ENCODE data around the gene PURA.

Gene PURA

DNA sequence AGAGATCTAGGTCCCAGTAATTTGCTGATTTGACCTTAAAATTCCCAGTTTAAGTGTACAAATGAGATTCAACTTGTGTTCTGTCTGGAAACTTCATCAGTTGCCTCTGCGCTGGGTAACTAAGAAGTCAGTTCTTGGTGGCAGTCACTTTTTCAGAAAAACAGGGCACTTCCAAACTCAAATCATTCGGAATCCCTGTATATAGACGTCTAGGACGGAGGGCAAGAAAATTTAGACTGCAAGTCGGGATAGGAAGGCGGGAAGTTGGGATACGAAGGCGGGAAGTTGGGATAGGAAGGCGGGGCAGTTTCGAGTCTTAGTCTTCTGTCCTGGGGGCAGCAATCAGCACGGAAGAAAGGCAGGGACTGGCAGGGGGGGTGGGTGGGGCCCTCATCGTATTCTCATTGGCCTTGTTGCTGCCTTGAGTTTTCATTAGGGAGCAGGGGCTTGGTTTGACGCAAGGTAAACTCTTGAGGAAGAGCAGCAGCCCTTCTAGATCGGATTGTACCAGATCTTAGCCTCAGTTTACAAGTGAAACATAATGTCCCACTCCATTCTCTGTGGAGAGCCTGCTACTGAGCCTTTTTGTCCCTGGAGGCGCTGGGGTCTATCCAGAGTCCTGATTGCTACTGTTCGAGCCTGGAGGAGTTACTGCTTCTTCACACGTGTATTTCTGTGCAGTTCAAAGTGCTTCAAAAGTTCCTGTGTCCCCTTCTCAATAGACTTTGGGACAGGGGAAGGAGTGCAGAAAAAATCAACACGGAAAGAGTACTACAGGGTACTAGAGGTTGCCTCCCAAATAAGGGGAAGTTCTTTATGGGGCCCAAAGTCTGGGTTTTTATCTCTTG, 2.7 kb upstream of the PURA start:
- ChIA-PET CTCF (interaction anchor here (0.6 to 8.1 kb wide), 5 partner anchors 12 to 145 kb away, joined by 3 to 68 read pairs (median 6); no protein-coding TSS in a partner anchor), POLR2A (no interaction called here)
- no peaks in the 10 kb centered on the region for H3K9me3 ChIP-seq (ENCODE audit: control insufficient read depth, insufficient read depth, low read depth, low read length)
- peaks cover 19% of the 10 kb centered on the region for H3K4me1 ChIP-seq (ENCODE audit: control insufficient read depth, insufficient read depth, low read length)
- H3K4me3 ChIP-seq (ENCODE audit: low read depth, low read length) = peak overlapping the region; percentile 9; the same call in 1 of the 2 replicates
- peak overlapping the region; percentile 56 for H3K27ac ChIP-seq (ENCODE audit: extremely low read depth, low read depth, low read length)
- peaks cover 0 to 5% of the 10 kb centered on the region in 2 experiments; a peak in 2 of 3 replicates for H3K36me3 ChIP-seq (ENCODE audit: control insufficient read depth in 2 of 2, insufficient read depth in 1 of 2, low read length in 2 of 2)
- TF ChIP-seq ZNF48 (tag by site-specific recombination; IDR thresholded peaks at IDR 0.05) (no peak), GLIS1 (tag by site-specific recombination; IDR thresholded peaks at IDR 0.05) (peak; percentile 52), ZNF600 (tag by site-specific recombination; IDR thresholded peaks at IDR 0.05) (0 out of 2 replicates have a peak, but pooled peaks have one; percentile 52), ZNF112 (tag by site-specific recombination; IDR thresholded peaks at IDR 0.05) (no peak), GLI2 (tag by site-specific recombination; IDR thresholded peaks at IDR 0.05; ENCODE audit: borderline replicate concordance, low read depth) (no peak), ZNF302 (tag by site-specific recombination; IDR thresholded peaks at IDR 0.05; ENCODE audit: low read depth) (no peak), MZF1 (tag by site-specific recombination; IDR thresholded peaks at IDR 0.05; ENCODE audit: borderline replicate concordance) (no peak), MYNN (tag by site-specific recombination; IDR thresholded peaks at IDR 0.05; ENCODE audit: borderline replicate concordance) (no peak), ZNF501 (tag by site-specific recombination; IDR thresholded peaks at IDR 0.05) (no peak), ZNF391 (tag by site-specific recombination; IDR thresholded peaks at IDR 0.05; ENCODE audit: borderline replicate concordance, low read depth) (no peak), ZFP37 (tag by site-specific recombination; IDR thresholded peaks at IDR 0.05) (no peak), PRDM1 (tag by site-specific recombination; IDR thresholded peaks at IDR 0.05) (no peak), KLF1 (tag by site-specific recombination; IDR thresholded peaks at IDR 0.05) (no peak), ZNF791 (tag by site-specific recombination; IDR thresholded peaks at IDR 0.05) (no peak), ZNF777 (tag by site-specific recombination; IDR thresholded peaks at IDR 0.05; ENCODE audit: borderline replicate concordance) (no peak), ZNF324 (tag by site-specific recombination; IDR thresholded peaks at IDR 0.05) (no peak), ZNF248 (tag by site-specific recombination; IDR thresholded peaks at IDR 0.05) (no peak), ZNF768 (tag by site-specific recombination; IDR thresholded peaks at IDR 0.05) (no peak), HOXA7 (CRISPR knock-in tag; IDR thresholded peaks at IDR 0.05; ENCODE audit: borderline replicate concordance) (no peak), KLF7 (tag by site-specific recombination; IDR thresholded peaks at IDR 0.05; ENCODE audit: borderline replicate concordance) (no peak), ZNF23 (tag by site-specific recombination; IDR thresholded peaks at IDR 0.05; ENCODE audit: borderline replicate concordance) (no peak), ZBTB7A (tag by site-specific recombination; IDR thresholded peaks at IDR 0.05; ENCODE audit: low read depth) (no peak), ZNF585B (tag by site-specific recombination; IDR thresholded peaks at IDR 0.05) (no peak), ZNF133 (tag by site-specific recombination; IDR thresholded peaks at IDR 0.05) (no peak), ZNF311 (tag by site-specific recombination; IDR thresholded peaks at IDR 0.05; ENCODE audit: borderline replicate concordance) (no peak), ZSCAN23 (tag by site-specific recombination; IDR thresholded peaks at IDR 0.05) (no peak)
- TF ChIP-seq, protein P1, sequence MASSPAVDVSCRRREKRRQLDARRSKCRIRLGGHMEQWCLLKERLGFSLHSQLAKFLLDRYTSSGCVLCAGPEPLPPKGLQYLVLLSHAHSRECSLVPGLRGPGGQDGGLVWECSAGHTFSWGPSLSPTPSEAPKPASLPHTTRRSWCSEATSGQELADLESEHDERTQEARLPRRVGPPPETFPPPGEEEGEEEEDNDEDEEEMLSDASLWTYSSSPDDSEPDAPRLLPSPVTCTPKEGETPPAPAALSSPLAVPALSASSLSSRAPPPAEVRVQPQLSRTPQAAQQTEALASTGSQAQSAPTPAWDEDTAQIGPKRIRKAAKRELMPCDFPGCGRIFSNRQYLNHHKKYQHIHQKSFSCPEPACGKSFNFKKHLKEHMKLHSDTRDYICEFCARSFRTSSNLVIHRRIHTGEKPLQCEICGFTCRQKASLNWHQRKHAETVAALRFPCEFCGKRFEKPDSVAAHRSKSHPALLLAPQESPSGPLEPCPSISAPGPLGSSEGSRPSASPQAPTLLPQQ (tag by site-specific recombination; IDR thresholded peaks at IDR 0.05) = no peak
- TF ChIP-seq, protein P2, sequence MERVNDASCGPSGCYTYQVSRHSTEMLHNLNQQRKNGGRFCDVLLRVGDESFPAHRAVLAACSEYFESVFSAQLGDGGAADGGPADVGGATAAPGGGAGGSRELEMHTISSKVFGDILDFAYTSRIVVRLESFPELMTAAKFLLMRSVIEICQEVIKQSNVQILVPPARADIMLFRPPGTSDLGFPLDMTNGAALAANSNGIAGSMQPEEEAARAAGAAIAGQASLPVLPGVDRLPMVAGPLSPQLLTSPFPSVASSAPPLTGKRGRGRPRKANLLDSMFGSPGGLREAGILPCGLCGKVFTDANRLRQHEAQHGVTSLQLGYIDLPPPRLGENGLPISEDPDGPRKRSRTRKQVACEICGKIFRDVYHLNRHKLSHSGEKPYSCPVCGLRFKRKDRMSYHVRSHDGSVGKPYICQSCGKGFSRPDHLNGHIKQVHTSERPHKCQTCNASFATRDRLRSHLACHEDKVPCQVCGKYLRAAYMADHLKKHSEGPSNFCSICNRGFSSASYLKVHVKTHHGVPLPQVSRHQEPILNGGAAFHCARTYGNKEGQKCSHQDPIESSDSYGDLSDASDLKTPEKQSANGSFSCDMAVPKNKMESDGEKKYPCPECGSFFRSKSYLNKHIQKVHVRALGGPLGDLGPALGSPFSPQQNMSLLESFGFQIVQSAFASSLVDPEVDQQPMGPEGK (tag by site-specific recombination; IDR thresholded peaks at IDR 0.05) = peak; percentile 66; the same call in 1 of the 2 replicates
- TF ChIP-seq, protein P3, sequence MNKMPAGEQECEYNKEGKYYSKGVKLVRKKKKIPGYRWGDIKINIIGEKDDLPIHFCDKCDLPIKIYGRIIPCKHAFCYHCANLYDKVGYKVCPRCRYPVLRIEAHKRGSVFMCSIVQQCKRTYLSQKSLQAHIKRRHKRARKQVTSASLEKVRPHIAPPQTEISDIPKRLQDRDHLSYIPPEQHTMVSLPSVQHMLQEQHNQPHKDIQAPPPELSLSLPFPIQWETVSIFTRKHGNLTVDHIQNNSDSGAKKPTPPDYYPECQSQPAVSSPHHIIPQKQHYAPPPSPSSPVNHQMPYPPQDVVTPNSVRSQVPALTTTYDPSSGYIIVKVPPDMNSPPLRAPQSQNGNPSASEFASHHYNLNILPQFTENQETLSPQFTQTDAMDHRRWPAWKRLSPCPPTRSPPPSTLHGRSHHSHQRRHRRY (tag by site-specific recombination; IDR thresholded peaks at IDR 0.05) = no peak
- TF ChIP-seq, protein P4, sequence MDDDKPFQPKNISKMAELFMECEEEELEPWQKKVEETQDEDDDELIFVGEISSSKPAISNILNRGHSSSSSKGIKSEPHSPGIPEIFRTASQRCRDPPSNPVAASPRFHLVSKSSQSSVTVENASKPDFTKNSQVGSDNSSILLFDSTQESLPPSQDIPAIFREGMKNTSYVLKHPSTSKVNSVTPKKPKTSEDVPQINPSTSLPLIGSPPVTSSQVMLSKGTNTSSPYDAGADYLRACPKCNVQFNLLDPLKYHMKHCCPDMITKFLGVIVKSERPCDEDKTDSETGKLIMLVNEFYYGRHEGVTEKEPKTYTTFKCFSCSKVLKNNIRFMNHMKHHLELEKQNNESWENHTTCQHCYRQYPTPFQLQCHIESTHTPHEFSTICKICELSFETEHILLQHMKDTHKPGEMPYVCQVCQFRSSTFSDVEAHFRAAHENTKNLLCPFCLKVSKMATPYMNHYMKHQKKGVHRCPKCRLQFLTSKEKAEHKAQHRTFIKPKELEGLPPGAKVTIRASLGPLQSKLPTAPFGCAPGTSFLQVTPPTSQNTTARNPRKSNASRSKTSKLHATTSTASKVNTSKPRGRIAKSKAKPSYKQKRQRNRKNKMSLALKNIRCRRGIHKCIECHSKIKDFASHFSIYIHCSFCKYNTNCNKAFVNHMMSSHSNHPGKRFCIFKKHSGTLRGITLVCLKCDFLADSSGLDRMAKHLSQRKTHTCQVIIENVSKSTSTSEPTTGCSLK (tag by site-specific recombination; IDR thresholded peaks at IDR 0.05) = no peak
- TF ChIP-seq, protein P5, sequence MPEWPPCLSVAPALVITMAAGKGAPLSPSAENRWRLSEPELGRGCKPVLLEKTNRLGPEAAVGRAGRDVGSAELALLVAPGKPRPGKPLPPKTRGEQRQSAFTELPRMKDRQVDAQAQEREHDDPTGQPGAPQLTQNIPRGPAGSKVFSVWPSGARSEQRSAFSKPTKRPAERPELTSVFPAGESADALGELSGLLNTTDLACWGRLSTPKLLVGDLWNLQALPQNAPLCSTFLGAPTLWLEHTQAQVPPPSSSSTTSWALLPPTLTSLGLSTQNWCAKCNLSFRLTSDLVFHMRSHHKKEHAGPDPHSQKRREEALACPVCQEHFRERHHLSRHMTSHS (tag by site-specific recombination; IDR thresholded peaks at IDR 0.05) = no peak
